WTC11 (cell line): ENCODE measurements around the gene ANKRD53. TPM values are rescaled to one million over a fixed set of nuclear protein-coding genes. Genes with fewer than 3 reads are reported as not detected.

Source experiments
- ATAC-seq: fragments of 200-7000 bp; cut with Tn5 transposase; 2 replicates; pipeline ENCODE4 v1.10.0; 2021; ENCODE audit warnings: mild to moderate bottlenecking, moderate library complexity
- CTCF ChIA-PET: fragments of 300-600 bp; sonication (Branson Sonifier 250); formaldehyde crosslinking; loops from one replicate; lab custom pipeline; 2021; ENCODE audit warnings: antibody characterized with exemption; lab: Charles Lee
- POLR2A ChIA-PET: fragments of 350-600 bp; sonication (Branson Sonifier 250); formaldehyde crosslinking; loops from one replicate; lab custom pipeline; 2021; ENCODE audit warnings: antibody characterized with exemption; lab: Charles Lee
- DNase-seq: peaks from one replicate; pipeline ENCODE4 v3.0.0; 2021; ENCODE audit warnings: low spot score
- H3K27ac Mint-ChIP-seq: 2 replicates; pipeline ENCODE4 v1.8.0; 2021; ENCODE audit warnings: mixed read lengths
- H3K27me3 Mint-ChIP-seq: 2 replicates; pipeline ENCODE4 v1.8.0; 2021; ENCODE audit warnings: low read depth, mild to moderate bottlenecking, moderate library complexity, mixed read lengths
- H3K36me3 Mint-ChIP-seq: 2 replicates; pipeline ENCODE4 v1.8.0; 2021; ENCODE audit warnings: mixed read lengths
- H3K4me1 Mint-ChIP-seq: 2 replicates; pipeline ENCODE4 v1.8.0; 2022; ENCODE audit warnings: mixed read lengths
- H3K4me3 Mint-ChIP-seq: 2 replicates; pipeline ENCODE4 v1.8.0; 2021; ENCODE audit warnings: mild to moderate bottlenecking, moderate library complexity, mixed read lengths
- H3K9me3 Mint-ChIP-seq: 2 replicates; pipeline ENCODE4 v1.8.0; 2021; ENCODE audit warnings: mixed read lengths
- AR ChIP-seq: fragments of 250-450 bp; sonication (Bioruptor Pico); IDR thresholded peaks from 2 replicates; pipeline ENCODE4 v1.9.0; 2021; ENCODE audit warnings: mild to moderate bottlenecking
- CREM ChIP-seq: sonication (generic); formaldehyde crosslinking; IDR thresholded peaks from 2 replicates; pipeline ENCODE4 v1.8.1; 2022; ENCODE audit warnings: mild to moderate bottlenecking, missing genetic modification reagents, moderate library complexity
- ELF4 ChIP-seq: sonication (generic); formaldehyde crosslinking; IDR thresholded peaks from 2 replicates; pipeline ENCODE4 v1.8.1; 2022; ENCODE audit warnings: low read depth, mild to moderate bottlenecking, moderate library complexity, missing genetic modification reagents
- EMX1 ChIP-seq: fragments of 250-450 bp; sonication (Bioruptor Pico); IDR thresholded peaks from 2 replicates; pipeline ENCODE4 v1.8.0; 2021; ENCODE audit warnings: mild to moderate bottlenecking
- ERG ChIP-seq: fragments of 250-450 bp; sonication (Bioruptor Pico); IDR thresholded peaks from 2 replicates; pipeline ENCODE4 v1.8.0; 2021; ENCODE audit warnings: mild to moderate bottlenecking
- FOXP4 ChIP-seq: sonication (generic); formaldehyde crosslinking; IDR thresholded peaks from 2 replicates; pipeline ENCODE4 v1.8.0; 2022; ENCODE audit warnings: mild to moderate bottlenecking, missing genetic modification reagents
- IRF1 ChIP-seq: sonication (generic); formaldehyde crosslinking; IDR thresholded peaks from 2 replicates; pipeline ENCODE4 v1.8.0; 2023; ENCODE audit warnings: missing genetic modification reagents
- JAZF1 ChIP-seq: fragments of 250-450 bp; sonication (Bioruptor Pico); IDR thresholded peaks from 2 replicates; pipeline ENCODE4 v1.9.0; 2021; ENCODE audit warnings: moderate library complexity, mild to moderate bottlenecking, inconsistent platforms
- MLX ChIP-seq: sonication (generic); formaldehyde crosslinking; IDR thresholded peaks from 2 replicates; pipeline ENCODE4 v1.8.1; 2023; ENCODE audit warnings: mild to moderate bottlenecking, missing genetic modification reagents, moderate library complexity
- MXD4 ChIP-seq: fragments of 250-450 bp; sonication (Bioruptor Pico); IDR thresholded peaks from 2 replicates; pipeline ENCODE4 v1.8.0; 2021; ENCODE audit warnings: mild to moderate bottlenecking, moderate library complexity, borderline replicate concordance
- PREB ChIP-seq: sonication (generic); formaldehyde crosslinking; IDR thresholded peaks from 2 replicates; pipeline ENCODE4 v1.8.1; 2022; ENCODE audit warnings: mild to moderate bottlenecking, missing genetic modification reagents, moderate library complexity, borderline replicate concordance
- RORB ChIP-seq: fragments of 250-450 bp; sonication (Bioruptor Pico); IDR thresholded peaks from 2 replicates; pipeline ENCODE4 v1.9.0; 2021; ENCODE audit warnings: mild to moderate bottlenecking
- SMAD3 ChIP-seq: sonication (generic); formaldehyde crosslinking; IDR thresholded peaks from 2 replicates; pipeline ENCODE4 v1.8.0; 2022; ENCODE audit warnings: missing genetic modification reagents, mild to moderate bottlenecking, borderline replicate concordance
- SP1 ChIP-seq: sonication (generic); formaldehyde crosslinking; conservative IDR thresholded peaks from 2 replicates; pipeline ENCODE4 v1.8.1; 2022; ENCODE audit warnings: missing genetic modification reagents
- STAT6 ChIP-seq: sonication (generic); formaldehyde crosslinking; conservative IDR thresholded peaks from 2 replicates; pipeline ENCODE4 v1.8.1; 2023; ENCODE audit warnings: mild to moderate bottlenecking, low read depth, missing genetic modification reagents, moderate library complexity
- ZNF671 ChIP-seq: fragments of 250-450 bp; sonication (Bioruptor Pico); IDR thresholded peaks from 2 replicates; pipeline ENCODE4 v1.8.0; 2021; ENCODE audit warnings: mild to moderate bottlenecking
- total RNA-seq: library from RNA; stranded (reverse); gene quantifications from 3 replicates; pipeline ENCODE4 v1.2.3, GENCODE V29; 2021

Gene ANKRD53
- total RNA-seq, 1 experiment from 2014 or later: 0.81 TPM

- Mint-ChIP-seq H3K4me3 (no peak overlapping the region), H3K36me3 (peaks cover 11% of the 10 kb centered on the region), H3K27ac (no peak overlapping the region), H3K27me3 (peaks cover 21% of the 10 kb centered on the region), H3K9me3 (no peaks in the 10 kb centered on the region), H3K4me1 (peaks cover 8% of the 10 kb centered on the region)
- ATAC-seq (no peak), DNase-seq (no peak)
- CTCF ChIA-PET: interaction anchor here (0.7 to 4.9 kb wide), 25 partner anchors 9 to 195 kb away, joined by 3 to 68 read pairs (median 5); partner anchors contain the start of genes ATP6V1B1, MCEE, MPHOSPH10 and NAGK
- TF ChIP-seq JAZF1 (no peak), FOXP4 (CRISPR knock-in tag) (no peak), PREB (no peak), IRF1 (CRISPR knock-in tag) (no peak), SMAD3 (CRISPR knock-in tag) (no peak), RORB (no peak), ELF4 (no peak), MXD4 (CRISPR knock-in tag) (no peak)
- POLR2A ChIA-PET: no interaction called here
Measured at GRCh38 chr2:70983506-70984227, 5.2 kb downstream of the ANKRD53 start.

GRCh38 chr2:70984228-70984575, 5.8 kb downstream of the ANKRD53 start:
- Mint-ChIP-seq H3K27ac (no peak overlapping the region), H3K9me3 (no peaks in the 10 kb centered on the region), H3K4me1 (peaks cover 7% of the 10 kb centered on the region), H3K36me3 (peaks cover 12% of the 10 kb centered on the region), H3K4me3 (peak overlapping the region; percentile 54), H3K27me3 (peaks cover 19% of the 10 kb centered on the region)
- POLR2A ChIA-PET: no interaction called here
- no peak for DNase-seq
- TF ChIP-seq PREB: no peak
- no peak for TF ChIP-seq CREM
- TF ChIP-seq SP1: no peak
- no peak for TF ChIP-seq AR
- no peak for TF ChIP-seq MLX
- TF ChIP-seq ERG (CRISPR knock-in tag): no peak
- no peak for TF ChIP-seq STAT6 (CRISPR knock-in tag)
- TF ChIP-seq EMX1 (CRISPR knock-in tag): no peak
- TF ChIP-seq ZNF671 (CRISPR knock-in tag): no peak
- CTCF ChIA-PET: interaction anchor here (0.6 to 4.9 kb wide), 39 partner anchors 8 to 292 kb away, joined by 3 to 68 read pairs (median 5); partner anchors contain the start of genes ATP6V1B1, MCEE, MPHOSPH10 and NAGK
- no peak for ATAC-seq
